Placental epithelial cell (primary cell): Measurements from ENCODE around the gene OR8K3. TPM values are rescaled to one million over a fixed set of nuclear protein-coding genes. Genes with fewer than 3 reads are reported as not detected.

Experiments used
- total RNA-seq: library from RNA; depleted of rRNA; stranded (reverse); fragments of >200 nt; gene quantifications from 2 replicates; pipeline ENCODE4 v1.2.3, GENCODE V29; 2012

Gene OR8K3
- not detected in 2 replicates for total RNA-seq

GRCh38 chr11:56314844-56315243 is at the start of gene OR8K3:
OR8K3 (plus strand) TSS chr11:56315144; CDS start chr11:56318307, 3,163 bp downstream.

GRCh38 chr11:56273854-56274253 is 41.1 kb upstream of the OR8K3 start, which contains the start of gene OR5T1:
OR5T1 (plus strand) TSS chr11:56274154; CDS start chr11:56275639, 1,485 bp downstream.

GRCh38 chr11:56292154-56292553 is 22.8 kb upstream of the OR8K3 start, which contains the start of gene OR8H1:
OR8H1 (minus strand) TSS chr11:56292254; CDS start chr11:56291062, 1,192 bp downstream.

GRCh38 chr11:56345739-56346138 is 30.8 kb downstream of the OR8K3 start, which contains the start of gene OR8K1:
OR8K1 (plus strand) TSS chr11:56346039; CDS start chr11:56346039, 0 bp downstream.

GRCh38 chr11:56353991-56354390 is 39.0 kb downstream of the OR8K3 start, which contains the start of gene OR8J1:
OR8J1 (plus strand) TSS chr11:56354291; CDS start chr11:56360247, 5,956 bp downstream.

Other genes with a start within 250 kb of the OR8K3 start
- not detected in 2 replicates for gene OR8I2, start 221.8 kb upstream of the OR8K3 start, total RNA-seq
- gene OR8H2, start 211.5 kb upstream of the OR8K3 start, total RNA-seq, result not detected in 2 replicates
- gene OR8H3, start 192.8 kb upstream of the OR8K3 start, total RNA-seq, result not detected in 2 replicates
- not detected in 2 replicates for gene OR8J3, start 174.9 kb upstream of the OR8K3 start, total RNA-seq
- gene OR8K5, start 154.8 kb upstream of the OR8K3 start, total RNA-seq, result not detected in 2 replicates
- gene OR5J2, start 138.5 kb upstream of the OR8K3 start, total RNA-seq, result not detected in 2 replicates
- gene OR5T2, start 80.9 kb upstream of the OR8K3 start, total RNA-seq, result not detected in 2 replicates
- not detected in 2 replicates for gene OR5T3, start 62.9 kb upstream of the OR8K3 start, total RNA-seq
- gene OR5T1, start 41.0 kb upstream of the OR8K3 start, total RNA-seq, result not detected in 2 replicates
- gene OR8H1, start 22.9 kb upstream of the OR8K3 start, total RNA-seq, result not detected in 2 replicates
- gene OR8K1, start 30.9 kb downstream of the OR8K3 start, total RNA-seq, result not detected in 2 replicates
- gene OR8J1, start 39.1 kb downstream of the OR8K3 start, total RNA-seq, result not detected in 2 replicates
- gene OR8U1, start 60.5 kb downstream of the OR8K3 start, total RNA-seq, result not detected in 2 replicates
- not detected in 2 replicates for gene OR5AL1, start 97.6 kb downstream of the OR8K3 start, total RNA-seq
- gene OR5M3, start 158.2 kb downstream of the OR8K3 start, total RNA-seq, result not detected in 2 replicates
- gene OR5M8, start 176.2 kb downstream of the OR8K3 start, total RNA-seq, result not detected in 2 replicates
- gene OR5M11, start 228.1 kb downstream of the OR8K3 start, total RNA-seq, result not detected in 2 replicates